ENCODE data around the gene C10orf143. TPM values are rescaled to one million over a fixed set of nuclear protein-coding genes. Genes with fewer than 3 reads are reported as not detected.
A peak's percentile ranks its signal among the peaks of the same experiment; 100 is the strongest.

Gene C10orf143
- total RNA-seq, 1 donor from 2014 or later, result 4.8 TPM

DNA sequence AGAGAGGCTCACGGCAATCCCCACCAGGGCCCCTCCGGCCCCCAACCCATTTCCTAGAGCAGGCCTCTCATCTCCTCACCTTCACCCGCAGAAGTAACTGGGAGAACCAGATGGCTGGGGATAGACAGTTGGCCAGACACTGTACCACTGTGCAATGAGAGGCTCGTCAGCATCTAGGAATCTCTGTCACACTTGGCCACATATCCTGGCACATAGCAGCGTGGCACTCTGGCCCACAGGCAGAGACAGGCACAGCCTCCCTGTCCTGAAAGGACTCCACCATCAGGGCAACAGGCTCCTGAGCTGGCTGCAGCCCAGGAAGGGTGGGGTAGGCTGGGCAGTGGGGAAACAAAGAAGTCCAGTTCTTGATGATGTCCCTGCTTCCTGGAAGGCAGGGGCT, 45.8 kb downstream of the C10orf143 start:
- peak; percentile 17 for ATAC-seq
- DNase-seq (ENCODE audit: low spot score), result no peak
- intact Hi-C loops (cut with DNase I), result no loop called here

DNA sequence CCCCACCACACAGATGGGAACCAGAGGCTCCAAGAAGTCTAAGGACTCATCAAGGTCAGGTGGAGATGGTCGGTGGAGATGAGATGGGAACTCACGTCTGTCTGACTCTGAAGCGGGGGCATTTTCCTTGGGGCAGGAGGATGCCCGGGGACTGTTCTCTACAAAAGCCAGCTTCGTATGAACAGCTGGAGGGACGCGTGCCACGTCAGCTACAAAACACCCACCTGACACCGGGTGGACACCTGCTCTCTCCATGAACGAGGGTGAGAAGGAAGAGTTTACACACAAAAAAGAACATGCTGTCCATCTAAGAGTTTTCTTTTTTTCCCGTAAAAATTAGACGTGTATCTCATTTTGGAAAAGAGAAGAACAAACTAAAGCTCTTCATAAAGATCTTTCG, 47.7 kb downstream of the C10orf143 start:
- ATAC-seq, result no peak

DNA sequence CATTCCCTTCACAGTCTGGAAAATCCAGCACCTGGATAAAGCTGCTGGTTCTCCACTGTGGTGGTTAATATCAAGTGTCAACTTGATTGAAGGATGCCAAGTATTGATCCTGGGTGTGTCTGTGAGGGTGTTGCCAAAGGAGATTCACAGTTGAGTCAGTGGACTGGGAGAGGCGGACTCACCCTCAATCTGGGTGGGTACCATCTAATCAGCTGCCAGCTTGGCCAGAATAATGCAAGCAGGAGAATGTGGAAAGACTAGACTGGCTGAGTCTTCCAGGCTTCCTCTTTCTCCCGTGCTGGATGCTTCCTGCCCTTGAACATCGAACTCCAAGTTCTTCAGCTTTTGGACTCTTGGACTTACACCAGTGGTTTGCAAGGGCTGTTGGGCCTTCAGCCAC, 48.4 kb downstream of the C10orf143 start:
- DNase-seq (ENCODE audit: low spot score) (no peak), ATAC-seq (no peak)
- intact Hi-C loops (cut with DNase I), result no loop called here

More for the DNA sequence above, 47.7 kb downstream of the C10orf143 start:
- intact Hi-C loops (cut with DNase I), result no loop called here
- DNase-seq (ENCODE audit: low spot score), result no peak

DNA sequence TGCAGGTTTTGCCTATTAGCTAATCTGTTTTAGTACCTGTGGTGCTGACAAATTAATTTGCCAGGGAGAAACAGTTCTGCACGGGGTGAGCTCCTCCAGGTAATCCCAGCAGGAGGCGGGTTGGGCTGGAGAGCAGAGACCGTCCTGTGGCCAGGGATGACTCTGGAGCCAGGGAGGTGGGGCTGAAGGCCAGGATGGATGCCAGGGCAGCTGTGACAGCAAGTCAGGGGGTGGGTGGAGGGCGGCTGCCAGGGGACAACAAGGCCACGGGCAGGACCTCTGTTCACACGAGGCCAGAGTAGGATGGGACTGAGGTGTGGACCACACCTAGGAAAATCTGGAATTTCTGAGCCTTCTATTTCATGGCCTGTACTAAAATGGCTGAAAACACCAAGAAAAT, 48.9 kb downstream of the C10orf143 start:
- ATAC-seq (no peak), DNase-seq (ENCODE audit: low spot score) (no peak)
- intact Hi-C loops (cut with DNase I), result no loop called here

DNA sequence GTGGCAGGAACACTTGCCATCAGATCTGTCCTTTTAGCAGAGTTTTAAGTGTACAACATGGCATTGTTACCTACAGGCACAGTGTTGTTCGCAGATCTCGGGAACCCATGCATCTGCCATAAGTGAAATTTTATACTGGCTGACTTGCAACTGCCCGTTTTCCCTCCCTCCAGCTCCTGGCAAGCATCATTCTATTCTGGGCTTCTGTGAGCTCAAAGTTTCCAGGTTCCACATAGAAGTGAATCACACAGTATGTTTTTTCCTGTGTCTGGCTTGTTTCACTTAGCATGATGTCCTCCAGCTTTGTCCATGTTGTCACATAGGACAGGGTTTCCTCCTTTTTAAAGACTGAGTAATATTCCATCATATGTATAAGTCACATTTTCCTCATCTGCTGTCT, 56.6 kb downstream of the C10orf143 start:
- DNase-seq (ENCODE audit: low spot score) (no peak), ATAC-seq (no peak)
- intact Hi-C loops (cut with DNase I), result no loop called here

DNA sequence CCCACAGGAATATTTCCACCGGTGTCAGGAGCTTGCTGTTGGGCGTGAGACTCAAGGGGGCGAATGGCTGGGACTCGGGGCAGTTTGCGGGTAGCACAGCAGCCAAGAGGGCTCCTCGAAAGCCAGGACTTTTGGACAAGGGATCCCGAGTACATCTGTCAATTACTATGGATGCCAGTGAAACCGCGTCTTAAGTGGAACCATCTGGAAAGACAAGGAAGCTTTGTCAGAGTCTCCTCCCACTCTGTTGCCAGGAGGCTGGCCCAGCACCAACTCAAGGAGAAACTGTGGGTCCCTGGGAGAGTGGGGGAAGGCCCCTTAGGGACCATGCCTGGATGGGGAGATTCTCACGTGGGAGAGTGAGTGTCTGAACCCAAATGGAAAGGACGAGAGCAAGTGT, 57.1 kb downstream of the C10orf143 start:
- ATAC-seq (no peak), DNase-seq (ENCODE audit: low spot score) (no peak)
- intact Hi-C loops (cut with DNase I), result no loop called here

DNA sequence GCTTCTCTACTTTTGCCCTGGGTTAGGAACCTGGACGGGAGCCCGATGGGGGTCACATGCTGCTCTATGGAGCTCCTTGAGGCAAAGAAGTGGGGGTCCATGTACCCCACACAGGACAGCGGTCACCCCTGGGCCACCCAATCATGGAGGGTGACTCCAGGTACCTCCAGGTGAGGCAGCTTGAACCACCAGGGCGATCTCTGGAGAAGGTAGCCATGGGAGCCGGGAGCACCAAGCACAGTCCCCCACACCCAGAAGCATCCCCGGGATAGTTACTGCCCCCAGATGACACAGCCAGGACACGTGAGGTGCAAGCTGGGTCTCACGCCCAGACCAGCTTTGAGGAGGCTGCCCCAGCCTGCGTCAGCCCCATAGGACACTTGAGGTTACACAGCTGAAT, 58.4 kb downstream of the C10orf143 start:
- no peak for DNase-seq (ENCODE audit: low spot score)
- intact Hi-C loops (cut with DNase I), result no loop called here

DNA sequence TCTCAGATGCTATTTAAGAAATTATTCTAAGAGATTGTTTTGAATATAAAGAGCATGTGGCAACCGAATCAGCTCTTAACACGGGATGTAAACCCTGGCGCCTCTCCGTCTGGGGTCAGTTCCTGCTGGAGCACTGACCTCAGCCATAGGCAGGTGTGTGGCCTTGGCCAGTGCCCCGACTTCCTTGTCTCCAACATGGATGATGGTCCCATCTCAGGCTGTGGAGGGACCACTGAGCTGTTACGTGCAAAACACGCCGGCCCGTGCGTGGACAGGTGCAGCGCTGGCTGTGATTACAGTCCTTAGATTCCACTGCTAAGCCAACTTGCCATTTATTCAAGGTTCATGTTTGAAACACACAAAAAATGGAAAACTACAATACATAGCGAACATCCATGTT, 59.9 kb downstream of the C10orf143 start:
- no peak for DNase-seq (ENCODE audit: low spot score)

More for the DNA sequence above, 58.4 kb downstream of the C10orf143 start:
- no peak for ATAC-seq

DNA sequence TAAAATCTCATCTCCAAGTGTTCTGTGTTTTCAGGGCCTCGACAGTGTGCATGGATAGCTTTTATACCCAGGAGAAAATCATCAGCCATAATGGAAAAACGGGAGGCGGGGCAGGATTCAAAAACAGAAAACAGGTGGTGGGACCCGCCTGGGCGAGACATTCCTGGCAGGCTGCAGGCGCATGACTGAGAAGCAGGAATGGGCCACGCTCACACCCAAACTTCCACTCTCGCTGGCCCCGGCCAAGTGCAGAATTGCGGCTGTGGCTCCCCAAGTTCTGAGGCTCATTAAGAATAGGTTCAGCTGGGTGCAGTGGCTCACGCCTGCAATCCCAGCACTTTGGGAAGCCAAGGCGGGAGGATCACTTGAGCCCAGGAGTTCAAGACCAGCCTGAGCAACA, 60.6 kb downstream of the C10orf143 start:
- no peak for ATAC-seq
- DNase-seq (ENCODE audit: low spot score), result no peak

More for the DNA sequence above, 59.9 kb downstream of the C10orf143 start:
- ATAC-seq, result no peak
- intact Hi-C loops (cut with DNase I), result no loop called here

DNA sequence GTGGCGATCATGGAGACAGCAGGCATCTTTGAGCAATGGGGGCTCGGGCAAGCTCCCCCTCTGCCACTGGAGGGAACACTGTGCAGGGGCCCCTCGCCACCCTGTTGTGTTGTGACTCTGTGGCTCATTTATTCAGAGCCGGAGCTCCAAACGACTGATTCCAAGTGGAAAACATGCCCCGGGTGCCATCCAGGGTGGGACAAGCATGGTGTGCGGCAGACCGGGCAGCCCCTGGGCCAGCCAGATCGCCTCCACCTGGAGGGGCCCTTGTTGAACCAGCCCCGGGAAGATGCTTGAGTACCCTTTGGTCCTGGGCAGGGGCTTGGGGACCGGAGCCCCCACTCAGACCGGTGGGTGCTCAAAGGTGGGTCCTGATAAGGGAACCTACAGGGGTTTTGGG, 61.4 kb downstream of the C10orf143 start:
- intact Hi-C loops (cut with DNase I), result no loop called here
- ATAC-seq, result no peak
- no peak for DNase-seq (ENCODE audit: low spot score)

More for the DNA sequence above, 60.6 kb downstream of the C10orf143 start:
- intact Hi-C loops (cut with DNase I), result no loop called here

DNA sequence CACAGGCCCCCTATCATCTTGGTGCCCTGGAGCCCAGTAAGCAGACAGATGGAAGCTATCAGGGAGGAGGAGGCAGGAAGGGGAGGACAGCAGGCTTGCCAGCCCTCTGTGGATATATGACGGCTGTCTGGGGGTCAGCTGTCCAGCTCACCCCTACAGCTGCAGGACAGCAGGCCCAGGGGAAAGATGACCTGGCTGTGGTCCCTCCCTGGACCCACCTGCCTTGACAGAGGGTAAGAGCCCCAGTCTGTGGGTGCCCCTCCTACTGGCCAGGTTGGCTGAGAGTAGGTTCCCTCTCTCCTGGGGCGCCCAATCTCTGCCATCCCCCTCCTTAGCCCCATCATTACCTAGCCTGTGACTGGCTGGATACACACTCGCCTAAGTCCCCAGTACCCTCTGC, 62.5 kb downstream of the C10orf143 start:
- intact Hi-C loops (cut with DNase I), result no loop called here
- DNase-seq (ENCODE audit: low spot score) (no peak), ATAC-seq (no peak)

DNA sequence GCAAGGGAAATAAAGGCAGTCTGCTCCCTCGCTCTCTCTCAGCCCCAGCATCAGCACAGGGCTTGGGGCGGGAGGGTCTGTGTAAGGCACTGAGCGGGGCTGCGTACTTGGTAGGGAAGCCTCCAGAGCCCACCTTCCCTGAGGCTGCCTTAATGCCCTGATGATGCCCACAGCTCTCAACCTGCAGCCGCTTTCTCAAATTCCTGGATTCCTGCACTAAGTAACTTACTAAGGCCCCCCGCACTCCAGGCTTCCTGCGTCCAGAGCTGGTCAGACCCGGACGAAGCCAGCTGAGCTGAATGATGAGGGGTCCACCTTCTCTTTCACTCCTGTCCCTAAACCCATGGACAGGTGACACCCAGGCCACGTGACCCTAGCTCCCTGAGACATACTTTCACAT, 63.3 kb downstream of the C10orf143 start:
- intact Hi-C loops (cut with DNase I), result no loop called here
- ATAC-seq (no peak), DNase-seq (ENCODE audit: low spot score) (no peak)

DNA sequence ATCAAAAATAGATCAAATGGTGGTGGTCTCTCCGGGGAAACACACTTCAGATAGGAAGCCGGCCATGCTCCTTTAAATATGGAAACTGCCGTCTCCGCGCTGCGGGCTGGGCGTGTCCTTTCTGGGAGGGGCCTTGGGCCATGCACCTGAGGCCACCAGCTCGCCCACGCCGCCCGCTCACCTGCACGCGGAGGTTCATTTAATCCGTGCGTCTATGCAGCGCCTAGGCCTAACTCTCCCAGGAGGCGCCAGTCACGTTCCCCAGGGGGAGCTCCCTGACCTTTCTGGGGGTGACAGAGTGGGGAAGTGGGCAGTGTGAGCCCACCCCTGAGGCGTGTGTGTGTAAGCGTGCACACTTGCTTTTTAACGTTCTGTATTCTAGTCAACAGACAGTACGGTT, 64.0 kb downstream of the C10orf143 start:
- no peak for ATAC-seq
- DNase-seq (ENCODE audit: low spot score), result no peak
- intact Hi-C loops (cut with DNase I), result no loop called here

DNA sequence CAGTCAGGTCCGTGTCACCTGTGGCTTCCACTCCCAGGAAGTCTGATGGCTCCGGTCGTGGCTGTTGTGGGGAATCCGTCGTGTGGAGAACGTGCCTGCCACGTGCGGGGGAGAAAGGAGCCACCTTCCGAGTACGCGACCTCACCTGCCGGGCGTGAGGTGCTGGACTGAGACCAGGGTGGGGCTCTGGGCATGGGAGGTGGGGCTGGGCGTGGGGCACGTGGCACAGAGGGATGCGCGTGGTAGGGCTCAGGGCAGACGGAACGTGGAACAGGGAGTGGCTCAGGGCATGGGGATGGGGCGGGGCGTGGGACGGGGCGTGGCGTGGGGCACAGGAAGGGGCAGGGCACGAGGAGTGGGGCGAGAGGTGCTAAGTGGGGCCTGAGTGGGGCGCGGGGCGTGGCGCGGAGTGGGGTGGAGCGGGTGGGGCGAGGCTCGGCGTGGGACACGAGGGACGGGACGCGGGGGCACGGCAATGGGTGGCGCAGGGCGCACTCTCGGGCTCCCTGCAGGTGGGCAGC, 64.8 kb downstream of the C10orf143 start:
- DNase-seq (ENCODE audit: low spot score) (no peak), ATAC-seq (no peak)
- intact Hi-C loops (cut with DNase I), result no loop called here

DNA sequence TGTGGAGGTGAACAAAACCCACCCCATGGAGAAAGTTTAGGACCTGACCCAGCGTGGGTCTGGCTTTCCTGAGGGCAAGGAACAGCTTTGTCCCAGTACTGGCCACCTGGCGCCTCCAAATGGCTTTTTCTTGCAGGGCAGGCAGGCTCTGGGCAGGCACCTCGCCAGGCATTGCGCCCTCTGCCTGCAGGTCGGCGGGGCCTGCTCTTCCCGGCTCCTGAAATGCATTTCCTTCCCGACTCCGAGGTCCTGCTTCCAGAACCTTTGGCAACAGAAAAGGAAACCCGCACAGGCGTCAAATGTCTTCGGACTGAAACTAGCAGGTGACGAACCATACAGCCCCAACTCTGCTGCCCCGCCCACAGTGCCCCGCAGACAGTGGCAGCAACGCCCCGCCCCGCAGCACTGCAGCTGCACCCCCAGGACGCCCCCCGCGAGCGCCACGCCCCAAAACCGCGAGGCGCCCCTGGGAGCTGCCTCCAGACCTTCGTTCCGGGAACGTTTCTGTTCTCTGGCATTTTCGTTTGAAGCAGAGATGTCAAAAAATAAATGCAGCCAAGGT, 65.5 kb downstream of the C10orf143 start:
- ATAC-seq, result no peak
- DNase-seq (ENCODE audit: low spot score), result no peak
- intact Hi-C loops (cut with DNase I), result no loop called here

DNA sequence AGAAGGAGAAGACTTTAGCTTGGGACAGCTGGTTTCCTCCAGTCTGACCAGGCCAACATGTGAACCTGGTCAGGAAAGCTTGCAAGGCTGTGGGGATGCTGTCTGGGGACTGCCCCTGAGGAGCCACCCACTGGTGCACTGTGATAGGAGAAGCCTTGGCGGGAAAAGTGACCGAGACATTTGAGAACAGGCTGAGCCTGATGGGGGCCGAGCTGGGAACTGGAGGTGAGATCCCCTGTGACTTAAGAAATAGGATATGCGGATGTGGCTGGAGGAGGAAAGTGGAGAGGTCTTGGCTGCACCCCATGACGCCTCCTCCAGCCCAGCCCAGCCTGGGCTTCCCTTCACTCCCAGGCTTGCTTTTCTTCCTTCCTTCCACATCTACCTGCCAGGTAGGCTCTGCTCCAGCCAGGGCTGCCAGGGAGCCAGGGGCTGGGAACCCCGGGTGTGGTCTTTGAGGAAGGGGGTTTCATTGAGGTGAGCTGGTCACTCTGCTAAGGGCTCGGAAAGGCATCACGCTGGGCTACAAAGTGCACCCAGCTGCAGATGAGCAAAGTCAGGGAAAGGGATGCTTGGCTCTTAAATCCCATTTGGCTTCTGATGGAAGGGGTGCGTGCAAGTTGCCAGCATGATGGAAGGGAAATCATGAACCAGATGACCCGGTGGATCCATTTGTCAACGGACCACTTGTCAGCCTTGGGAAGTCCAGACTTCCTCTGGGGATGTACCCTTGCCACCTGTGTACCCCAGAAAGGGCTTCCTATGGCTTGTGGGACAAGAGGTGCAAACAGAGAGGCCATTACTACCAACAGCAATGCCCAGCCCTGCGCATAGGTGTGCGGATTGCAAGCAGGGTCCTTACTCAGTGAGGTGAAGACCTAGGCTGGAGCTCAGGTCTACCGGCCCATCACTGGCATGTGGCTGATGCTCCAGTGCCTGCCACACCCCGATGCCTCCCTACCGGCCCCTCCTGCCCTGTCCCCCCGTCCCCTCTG, 66.3 kb downstream of the C10orf143 start:
- intact Hi-C loops (cut with DNase I), result no loop called here
- ATAC-seq (no peak), DNase-seq (ENCODE audit: low spot score) (no peak)

DNA sequence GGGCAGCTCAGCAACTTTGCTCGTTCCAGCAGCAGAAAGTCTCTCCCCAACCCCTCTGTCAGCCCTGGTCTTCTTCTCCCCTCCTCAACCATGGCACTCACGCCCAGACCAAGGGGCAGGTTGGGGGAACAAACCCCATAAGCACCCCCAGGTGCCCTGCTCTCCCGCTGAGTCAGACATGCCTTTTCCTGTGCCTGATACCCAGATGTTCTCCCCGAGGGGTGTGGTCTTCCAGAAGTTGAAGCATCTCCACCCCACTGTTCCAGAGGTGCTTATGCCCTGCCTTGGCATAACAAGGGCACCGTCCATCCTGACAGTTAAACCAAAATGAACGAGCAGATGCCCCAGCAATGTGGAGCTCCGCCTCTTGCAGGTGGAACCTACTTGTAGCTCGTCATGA, 67.1 kb downstream of the C10orf143 start:
- intact Hi-C loops (cut with DNase I), result no loop called here
- ATAC-seq (no peak), DNase-seq (ENCODE audit: low spot score) (no peak)

DNA sequence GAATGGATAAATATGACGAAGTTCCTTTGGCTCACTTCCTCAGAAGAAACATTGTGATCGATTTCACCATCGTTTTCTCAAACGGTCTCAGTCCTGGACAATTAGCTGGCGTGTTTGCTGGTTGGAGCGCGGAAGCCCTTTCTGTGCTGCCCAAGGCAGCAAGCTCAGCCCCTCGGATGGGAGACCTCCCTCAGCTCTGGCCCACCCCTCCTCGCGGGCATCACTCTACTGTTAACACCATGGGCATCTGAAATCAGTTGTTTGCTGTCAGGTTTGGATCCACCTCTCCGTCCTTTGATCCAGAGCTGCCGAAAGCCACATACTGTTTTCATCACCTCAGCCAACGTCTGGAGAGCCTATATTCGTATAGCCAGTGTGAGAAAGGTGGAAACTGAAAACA, 68.2 kb downstream of the C10orf143 start:
- DNase-seq (ENCODE audit: low spot score) (no peak), ATAC-seq (no peak)
- intact Hi-C loops (cut with DNase I), result no loop called here

DNA sequence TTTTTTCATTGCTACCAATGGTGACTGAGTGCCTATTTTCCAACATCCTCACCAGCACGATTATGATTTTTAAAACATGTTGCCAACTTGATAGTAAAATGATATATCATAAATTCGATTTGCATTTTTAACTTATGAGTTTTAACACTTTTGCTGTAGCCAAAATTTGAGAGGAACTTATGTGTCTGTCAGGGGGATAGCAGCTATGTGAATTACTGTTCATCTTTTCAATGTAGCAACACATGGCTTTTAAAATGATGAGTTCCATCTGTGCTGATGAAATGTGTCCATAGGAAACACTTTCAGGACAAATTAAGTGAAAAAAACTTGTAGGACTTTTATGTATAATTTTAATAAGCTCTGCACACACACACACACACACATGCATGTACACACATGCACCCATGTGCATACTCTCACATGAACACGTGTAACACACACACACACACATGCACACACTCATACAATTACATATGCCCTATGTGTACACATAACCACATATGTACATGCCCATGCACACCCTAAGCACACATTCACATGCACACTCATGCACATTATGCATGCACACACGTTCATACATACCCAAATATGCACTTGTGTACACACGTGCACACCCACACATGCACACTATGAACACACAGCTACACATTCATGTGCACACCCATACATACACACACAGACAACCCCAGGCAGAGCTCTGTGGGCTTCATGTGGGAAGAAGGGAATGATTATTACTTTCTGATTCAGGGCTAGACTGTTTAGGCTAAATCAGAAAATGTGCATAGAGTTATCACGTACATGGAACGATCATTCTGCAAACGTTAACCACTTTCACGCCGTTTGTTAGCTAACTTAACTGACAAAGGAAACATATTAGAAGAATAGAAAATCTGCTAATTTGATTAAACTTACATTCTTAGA, 68.9 kb downstream of the C10orf143 start:
- no peak for ATAC-seq
- DNase-seq (ENCODE audit: low spot score), result no peak
- intact Hi-C loops (cut with DNase I), result no loop called here
